HepG2 (cell line): Measurements from ENCODE around the gene NCMAP. TPM values are rescaled to one million over a fixed set of nuclear protein-coding genes. Genes with fewer than 3 reads are reported as not detected.

Experiments used
- ARID5B ChIP-seq: IDR thresholded peaks from 2 replicates; pipeline ENCODE4 v1.4.0; 2020; ENCODE audit warnings: mild to moderate bottlenecking, missing genetic modification reagents
- CSRNP2 ChIP-seq: sonication (generic); formaldehyde crosslinking; conservative IDR thresholded peaks from 2 replicates; pipeline ENCODE4 v1.8.0; 2022; ENCODE audit warnings: low read depth, missing genetic modification reagents
- EP300 ChIP-seq, 3 experiments: sonication (generic) in 1 of 3; formaldehyde crosslinking in 1 of 3; IDR thresholded peaks; 2 replicates each; pipeline versions ENCODE4 v1.5.1 to v1.6.1; 2011 to 2020; ENCODE audit warnings: low read depth in 2 of 3, low read length in 2 of 3, borderline replicate concordance in 1 of 3, improper control_type of control experiment in 1 of 3, mild to moderate bottlenecking in 1 of 3, missing genetic modification reagents in 1 of 3, moderate library complexity in 1 of 3
- FOXK1 ChIP-seq: sonication (generic); formaldehyde crosslinking; IDR thresholded peaks from 2 replicates; pipeline ENCODE4 v1.4.0; 2020; ENCODE audit warnings: low read depth, missing genetic modification reagents, borderline replicate concordance
- GPBP1L1 ChIP-seq: sonication (generic); formaldehyde crosslinking; IDR thresholded peaks from 2 replicates; pipeline ENCODE4 v1.5.0; 2020; ENCODE audit warnings: mild to moderate bottlenecking, missing genetic modification reagents
- HNF1B ChIP-seq: sonication (generic); formaldehyde crosslinking; IDR thresholded peaks from 2 replicates; pipeline ENCODE4 v1.5.1; 2020; ENCODE audit warnings: mild to moderate bottlenecking, moderate library complexity, missing genetic modification reagents
- ISL2 ChIP-seq: sonication (generic); formaldehyde crosslinking; IDR thresholded peaks from 2 replicates; pipeline ENCODE4 v1.5.0; 2020; ENCODE audit warnings: missing genetic modification reagents
- LCORL ChIP-seq, 2 experiments: fragments of 450-650 bp in 1 of 2; sonication (generic) in 1 of 2; formaldehyde crosslinking in 1 of 2; IDR thresholded peaks; 2 replicates each; pipeline versions ENCODE4 v1.5.0 to v1.6.1; 2017 to 2020; ENCODE audit warnings: antibody characterized with exemption in 1 of 2, missing genetic modification reagents in 1 of 2
- MAX ChIP-seq: IDR thresholded peaks from 2 replicates; pipeline ENCODE4 v1.6.1; 2012; ENCODE audit warnings: inconsistent platforms
- MTA1 ChIP-seq: sonication (generic); formaldehyde crosslinking; IDR thresholded peaks from 2 replicates; pipeline ENCODE4 v1.4.0; 2020; ENCODE audit warnings: missing genetic modification reagents, mild to moderate bottlenecking, borderline replicate concordance
- PATZ1 ChIP-seq: sonication (generic); formaldehyde crosslinking; IDR thresholded peaks from 2 replicates; pipeline ENCODE4 v1.4.0; 2020; ENCODE audit warnings: missing genetic modification reagents
- PHF21A ChIP-seq: sonication (generic); formaldehyde crosslinking; IDR thresholded peaks from 2 replicates; pipeline ENCODE4 v1.5.0; 2020; ENCODE audit warnings: mild to moderate bottlenecking, missing genetic modification reagents
- SRSF9 ChIP-seq: fragments of 200-400 bp; formaldehyde crosslinking; IDR thresholded peaks from 2 replicates; pipeline ENCODE4 v1.6.1; 2018; ENCODE audit warnings: borderline replicate concordance, mild to moderate bottlenecking, low read depth, low read length; ENCODE audit not compliant: insufficient read depth, poor library complexity, severe bottlenecking
- ZNF34 ChIP-seq: sonication (generic); formaldehyde crosslinking; IDR thresholded peaks from 2 replicates; pipeline ENCODE4 v1.4.0; 2020; ENCODE audit warnings: mild to moderate bottlenecking, missing genetic modification reagents, borderline replicate concordance
- ZNF644 ChIP-seq: IDR thresholded peaks from 2 replicates; pipeline ENCODE4 v1.6.1; 2016; ENCODE audit warnings: low read depth
- polyA plus RNA-seq, 8 experiments: library from polyadenylated mRNA; depleted of rRNA in 3 of 8; stranded (reverse) in 7 of 8; unstranded in 1 of 8; fragments of >200 nt; fragmentation: Illumina TruSeq in 4 of 8; extraction: Trizol in 4 of 8; gene quantifications; 2 replicates each; pipeline versions ENCODE4 v1.2.1 to v1.2.3, GENCODE V29; 2011 to 2016; ENCODE audit warnings: low read depth in 4 of 8, missing spikeins in 1 of 8, mixed read lengths in 1 of 8; ENCODE audit not compliant: insufficient read depth in 1 of 8
- total RNA-seq, 5 experiments: library from RNA; depleted of rRNA; stranded (reverse); fragments of >200 nt; fragmentation: Illumina TruSeq; extraction: Trizol; gene quantifications; 2 replicates each; pipeline ENCODE4 v1.2.3, GENCODE V29; 2016; ENCODE audit warnings: low read depth in 1 of 5

NCMAP gene
- total and polyA plus RNA-seq, 2 of the 13 experiments (the other 11 are each of a cell fraction or from before 2014, with no cell fraction given), result 2.7 to 20.0 TPM

- TF ChIP-seq EP300 (IDR thresholded peaks at IDR 0.05; ENCODE audit: low read depth in 2 of 2, low read length in 2 of 2) (peak; percentile 71 to 91), EP300 (CRISPR knock-in tag; IDR thresholded peaks at IDR 0.05; ENCODE audit: borderline replicate concordance) (peak; percentile 59; the same call in 1 of the 2 replicates), ZNF34 (CRISPR knock-in tag) (0 out of 2 replicates have a peak, but pooled peaks have one; percentile 57), ZNF644 (CRISPR knock-in tag) (0 out of 2 replicates have a peak, but pooled peaks have one; percentile 10), PATZ1 (CRISPR knock-in tag) (peak; percentile 84), LCORL (IDR thresholded peaks at IDR 0.05) (no peak), LCORL (CRISPR knock-in tag; IDR thresholded peaks at IDR 0.05) (peak; percentile 41), PHF21A (CRISPR knock-in tag) (peak; percentile 86), GPBP1L1 (CRISPR knock-in tag) (no peak), FOXK1 (CRISPR knock-in tag) (peak; percentile 45; the same call in 1 of the 2 replicates), HNF1B (CRISPR knock-in tag) (no peak), MAX (peak; percentile 39; the same call in 1 of the 2 replicates), CSRNP2 (CRISPR knock-in tag) (no peak), SRSF9 (no peak), ARID5B (CRISPR knock-in tag) (peak; percentile 97), ISL2 (CRISPR knock-in tag) (peak; percentile 81), MTA1 (CRISPR knock-in tag) (peak; percentile 65; the same call in 1 of the 2 replicates)
Observed at GRCh38 chr1:24540906-24541710, 14.8 kb upstream of the NCMAP start (continued).
